Panc1 (cell line): ENCODE results near the gene OTOA. TPM values are rescaled to one million over a fixed set of nuclear protein-coding genes. Genes with fewer than 3 reads are reported as not detected.

Experiments
- ATAC-seq: fragments of 200-7000 bp; cut with Tn5 transposase; 2 replicates; pipeline ENCODE4 v1.9.1; 2020; ENCODE audit warnings: mild to moderate bottlenecking, moderate library complexity
- BruUV-seq: library from RNA; stranded (reverse); fragments of 400-500 nt; replicated peaks from 2 replicates; lab custom pipeline; 2021; lab: Mats Ljungman, UMichigan
- CTCF ChIA-PET: fragments of 300-600 bp; sonication (Branson Sonifier 250); formaldehyde crosslinking; loops from one replicate; lab custom pipeline; 2022; ENCODE audit warnings: antibody characterized with exemption; lab: Charles Lee
- POLR2A ChIA-PET: fragments of 300-600 bp; sonication (Branson Sonifier 250); formaldehyde crosslinking; loops from one replicate; lab custom pipeline; 2022; ENCODE audit warnings: antibody characterized with exemption; lab: Charles Lee
- DNase-seq: peaks from one replicate; pipeline ENCODE4 v3.0.0-alpha.2; 2010; ENCODE audit warnings: low read depth, low spot score
- H3K27ac ChIP-seq: 2 replicates; pipeline ENCODE4 v1.5.1; 2011; ENCODE audit warnings: mild to moderate bottlenecking, low read length, inconsistent platforms
- H3K27me3 ChIP-seq: fragments of 200-500 bp; sonication (Bioruptor generic); 2 replicates; pipeline ENCODE4 v1.6.0; 2014; ENCODE audit warnings: low read length, inconsistent platforms; ENCODE audit not compliant: control insufficient read depth, insufficient read depth
- H3K36me3 ChIP-seq: fragments of 200-500 bp; sonication (Bioruptor generic); 2 replicates; pipeline ENCODE4 v1.5.1; 2014; ENCODE audit warnings: inconsistent platforms, mild to moderate bottlenecking, low read length, moderate library complexity; ENCODE audit not compliant: control insufficient read depth, insufficient read depth
- H3K4me1 ChIP-seq: 2 replicates; pipeline ENCODE4 v1.5.1; 2011; ENCODE audit warnings: inconsistent platforms, mild to moderate bottlenecking, low read length, moderate library complexity; ENCODE audit not compliant: control insufficient read depth, insufficient read depth
- H3K4me3 ChIP-seq, 2 experiments: 2 replicates each; pipeline ENCODE4 v1.5.1; 2011 to 2012; ENCODE audit warnings: low read depth in 2 of 2, low read length in 2 of 2, mild to moderate bottlenecking in 2 of 2, inconsistent platforms in 1 of 2, moderate library complexity in 1 of 2
- H3K9me3 ChIP-seq: fragments of 200-500 bp; sonication (Bioruptor generic); 2 replicates; pipeline ENCODE4 v1.5.1; 2014; ENCODE audit warnings: low read depth, mild to moderate bottlenecking, inconsistent platforms, low read length, moderate library complexity; ENCODE audit not compliant: control insufficient read depth, insufficient read depth
- CTCF ChIP-seq: fragments of 450-650 bp; IDR thresholded peaks from 2 replicates; pipeline ENCODE4 v1.5.1; 2017; ENCODE audit warnings: mild to moderate bottlenecking
- POLR2AphosphoS5 ChIP-seq: IDR thresholded peaks from 2 replicates; pipeline ENCODE4 v1.6.1; 2012; ENCODE audit warnings: mild to moderate bottlenecking, low read depth, low read length, moderate library complexity
- REST ChIP-seq, 2 experiments: IDR thresholded peaks; 2 replicates each; pipeline ENCODE4 v1.6.1; 2011 to 2012; ENCODE audit warnings: low read depth in 2 of 2, control low read depth in 1 of 2, low read length in 1 of 2, mild to moderate bottlenecking in 1 of 2, moderate library complexity in 1 of 2; ENCODE audit not compliant: insufficient read depth in 1 of 2
- SIN3A ChIP-seq: IDR thresholded peaks from 2 replicates; pipeline ENCODE4 v1.6.1; 2012; ENCODE audit warnings: low read depth, mild to moderate bottlenecking, low read length, moderate library complexity, borderline replicate concordance; ENCODE audit not compliant: insufficient read depth
- TCF7L2 ChIP-seq: IDR thresholded peaks from 2 replicates; pipeline ENCODE4 v1.6.1; 2011; ENCODE audit warnings: mild to moderate bottlenecking, low read depth, low read length, inconsistent platforms
- in situ Hi-C: cut with HindIII; loops from 2 replicates; pipeline ENCODE4 v1.10.0; 2016; ENCODE audit warnings: low sequenced_read_pairs, low pct_unique_long_range_greater_than_20kb
- intact Hi-C: fragments of 100-400 bp; cut with micrococcal nuclease; formaldehyde crosslinking; loops from one replicate; pipeline ENCODE4 v1.10.0; 2022; ENCODE audit not compliant: unreplicated experiment
- total RNA-seq: library from RNA; stranded (reverse); gene quantifications from one replicate; pipeline ENCODE4 v1.2.1, GENCODE V29; 2021; ENCODE audit not compliant: unreplicated experiment

OTOA gene
- total RNA-seq, 1 experiment from 2014 or later = not detected

- H3K27me3 ChIP-seq = peaks cover 11% of the 10 kb centered on the region; the same call in 1 of the 2 replicates
- in situ Hi-C loops = no loop called here
- CTCF ChIA-PET = interaction anchor here (0.7 kb wide), 1 partner anchor 113 kb away, joined by 4 read pairs; no protein-coding TSS in a partner anchor
- no peaks in the 10 kb centered on the region for H3K4me1 ChIP-seq
- H3K9me3 ChIP-seq = no peaks in the 10 kb centered on the region
- BruUV-seq = no TSS peak
- POLR2A ChIA-PET = no interaction called here
- intact Hi-C loops = no loop called here
- DNase-seq (no peak), ATAC-seq (no peak)
- no peaks in the 10 kb centered on the region for H3K36me3 ChIP-seq
- H3K27ac ChIP-seq = no peak overlapping the region
- TF ChIP-seq REST (IDR thresholded peaks at IDR 0.05; ENCODE audit: insufficient read depth in 1 of 2, low read depth in 2 of 2, low read length in 1 of 2) (no peak), POLR2AphosphoS5 (no peak), TCF7L2 (no peak), SIN3A (no peak), CTCF (no peak)
- no peak overlapping the region for H3K4me3 ChIP-seq
These were observed 19.4 kb downstream of the OTOA start for GRCh38 chr16:21683184-21683583.

- Histone ChIP-seq H3K36me3 (no peaks in the 10 kb centered on the region), H3K4me1 (no peaks in the 10 kb centered on the region), H3K9me3 (no peaks in the 10 kb centered on the region), H3K27me3 (peaks cover 7% of the 10 kb centered on the region; the same call in 1 of the 2 replicates), H3K27ac (no peak overlapping the region), H3K4me3 (no peak overlapping the region)
- DNase-seq (no peak), ATAC-seq (no peak)
- ChIA-PET CTCF (no interaction called here), POLR2A (interaction anchor here (0.7 kb wide), 1 partner anchor 11 kb away, joined by 4 read pairs; no protein-coding TSS in a partner anchor)
- intact Hi-C loops = no loop called here
- TF ChIP-seq REST (IDR thresholded peaks at IDR 0.05; ENCODE audit: insufficient read depth in 1 of 2, low read depth in 2 of 2, low read length in 1 of 2) = no peak
- no peak for TF ChIP-seq TCF7L2
- no peak for TF ChIP-seq POLR2AphosphoS5
- no peak for TF ChIP-seq SIN3A
- peak; percentile 84 for TF ChIP-seq CTCF
- BruUV-seq = no TSS peak
- in situ Hi-C loops = no loop called here
These were observed 20.4 kb downstream of the OTOA start for GRCh38 chr16:21684199-21684598.
